HEK293T (cell line): ENCODE measurements around the gene LGR5.

ENCODE experiments used
- CTCF ChIA-PET: fragments of 350-600 bp; formaldehyde crosslinking; extraction: SDS; loops from one replicate; lab custom pipeline; 2021; ENCODE audit warnings: antibody characterized with exemption, inconsistent platforms; lab: Yijun Ruan, JAX
- POLR2A ChIA-PET: fragments of 350-600 bp; formaldehyde crosslinking; extraction: SDS; loops from one replicate; lab custom pipeline; 2020; ENCODE audit warnings: antibody characterized with exemption, inconsistent platforms; lab: Yijun Ruan, JAX
- DNase-seq: peaks from one replicate; pipeline ENCODE4 v3.0.0; 2012; ENCODE audit warnings: mixed read lengths; ENCODE audit errors: extremely low spot score
- ARNT ChIP-seq: fragments of 450-650 bp; IDR thresholded peaks from 2 replicates; pipeline ENCODE4 v1.6.1; 2017; ENCODE audit warnings: mild to moderate bottlenecking
- BHLHE40 ChIP-seq: fragments of 450-650 bp; IDR thresholded peaks from 2 replicates; pipeline ENCODE4 v1.6.1; 2016; ENCODE audit warnings: mild to moderate bottlenecking, moderate library complexity, borderline replicate concordance
- CTBP1 ChIP-seq: fragments of 450-650 bp; IDR thresholded peaks from 2 replicates; pipeline ENCODE4 v1.6.1; 2016; ENCODE audit warnings: borderline replicate concordance
- ELF4 ChIP-seq: fragments of 450-650 bp; IDR thresholded peaks from 2 replicates; pipeline ENCODE4 v1.6.1; 2017; ENCODE audit warnings: antibody characterized with exemption
- FOXA1 ChIP-seq: fragments of 450-650 bp; IDR thresholded peaks from 2 replicates; pipeline ENCODE4 v1.6.1; 2016; ENCODE audit warnings: mild to moderate bottlenecking
- FOXK2 ChIP-seq: fragments of 450-650 bp; IDR thresholded peaks from 2 replicates; pipeline ENCODE4 v1.6.1; 2016; ENCODE audit warnings: mild to moderate bottlenecking
- FOXM1 ChIP-seq: fragments of 450-650 bp; IDR thresholded peaks from 2 replicates; pipeline ENCODE4 v1.6.1; 2017; ENCODE audit warnings: mild to moderate bottlenecking, borderline replicate concordance
- HDGF ChIP-seq: fragments of 450-650 bp; IDR thresholded peaks from 2 replicates; pipeline ENCODE4 v1.6.1; 2017; ENCODE audit warnings: antibody characterized with exemption, borderline replicate concordance
- L3MBTL2 ChIP-seq: fragments of 450-650 bp; conservative IDR thresholded peaks from 2 replicates; pipeline ENCODE4 v1.6.1; 2016; ENCODE audit warnings: mild to moderate bottlenecking
- LEF1 ChIP-seq: fragments of 450-650 bp; IDR thresholded peaks from 2 replicates; pipeline ENCODE4 v1.6.1; 2017; ENCODE audit warnings: mild to moderate bottlenecking, borderline replicate concordance
- NFRKB ChIP-seq: fragments of 450-650 bp; IDR thresholded peaks from 2 replicates; pipeline ENCODE4 v1.6.1; 2016; ENCODE audit warnings: mild to moderate bottlenecking, moderate library complexity
- SP1 ChIP-seq: fragments of 450-650 bp; IDR thresholded peaks from 2 replicates; pipeline ENCODE4 v1.6.1; 2017
- SUZ12 ChIP-seq: fragments of 450-650 bp; IDR thresholded peaks from 2 replicates; pipeline ENCODE4 v1.6.1; 2016; ENCODE audit warnings: mild to moderate bottlenecking
- TARDBP ChIP-seq: fragments of 450-650 bp; IDR thresholded peaks from 2 replicates; pipeline ENCODE4 v1.6.1; 2016
- ZNF384 ChIP-seq: fragments of 450-650 bp; IDR thresholded peaks from 2 replicates; pipeline ENCODE4 v1.6.1; 2016
- TF ChIP-seq, protein P1 (sequence below): fragments of 450-650 bp; IDR thresholded peaks from 2 replicates; pipeline ENCODE4 v1.6.1; 2016

LGR5 gene

DNA sequence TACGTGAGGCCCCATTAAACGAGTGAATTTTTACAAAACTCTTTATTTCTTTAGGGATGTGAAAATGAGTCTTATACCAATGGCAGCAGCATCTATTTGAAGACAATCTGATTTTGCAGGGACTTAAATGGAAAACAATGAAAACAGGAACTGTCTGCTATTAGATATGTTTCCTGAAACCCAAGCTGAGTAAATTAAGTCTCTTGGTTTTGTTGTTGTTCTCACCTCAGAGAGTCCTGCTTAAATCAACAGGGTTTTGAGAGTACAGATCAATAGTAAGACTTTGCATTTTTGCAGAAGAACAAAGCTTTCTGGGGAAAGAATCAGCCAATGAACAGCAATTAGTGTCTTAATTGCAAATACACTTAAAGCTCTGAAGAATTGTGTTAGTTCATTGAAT, 39.1 kb upstream of the LGR5 start:
- ChIA-PET POLR2A (no interaction called here), CTCF (interaction anchor here (2.7 kb wide), 1 partner anchor 8 kb away, joined by 9 read pairs; no protein-coding TSS in a partner anchor)

GRCh38 chr12:71405884-71406283, 33.7 kb upstream of the LGR5 start:
- DNase-seq: no peak
- CTCF ChIA-PET: no interaction called here
- no peak for TF ChIP-seq SP1
- no peak for TF ChIP-seq HDGF
- no peak for TF ChIP-seq FOXA1
- TF ChIP-seq FOXK2: no peak
- TF ChIP-seq CTBP1: no peak
- TF ChIP-seq TARDBP: no peak
- no peak for TF ChIP-seq L3MBTL2
- no peak for TF ChIP-seq BHLHE40
- TF ChIP-seq ZNF384: no peak
- TF ChIP-seq NFRKB: no peak
- POLR2A ChIA-PET: no interaction called here

More for the DNA sequence above, 39.1 kb upstream of the LGR5 start:
- TF ChIP-seq ZNF384: no peak
- no peak for TF ChIP-seq LEF1
- no peak for TF ChIP-seq ARNT
- TF ChIP-seq HDGF: no peak
- TF ChIP-seq TARDBP: no peak
- no peak for TF ChIP-seq CTBP1
- no peak for TF ChIP-seq L3MBTL2
- no peak for TF ChIP-seq SUZ12
- TF ChIP-seq NFRKB: no peak
- no peak for DNase-seq

GRCh38 chr12:71407732-71408131, 31.9 kb upstream of the LGR5 start:
- DNase-seq: no peak
- no peak for TF ChIP-seq BHLHE40
- POLR2A ChIA-PET: no interaction called here
- CTCF ChIA-PET: no interaction called here

DNA sequence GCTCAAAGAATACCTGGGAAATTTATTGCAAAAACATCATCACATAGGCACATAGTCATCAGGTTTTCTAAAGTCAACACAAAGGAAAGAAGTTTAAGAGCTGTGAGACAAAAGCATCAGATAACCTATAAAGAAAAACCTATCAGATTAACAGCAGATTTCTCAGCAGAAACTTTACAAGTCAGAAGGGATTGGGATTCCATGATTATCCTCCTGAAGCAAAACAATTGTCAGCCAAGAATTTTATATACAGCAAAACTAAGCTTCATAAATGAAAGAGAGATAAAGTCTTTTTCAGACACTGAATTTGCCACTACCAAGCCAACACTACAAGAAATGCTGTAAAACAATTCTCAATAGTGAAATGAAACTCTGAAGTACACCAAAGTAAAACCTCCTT, 28.8 kb upstream of the LGR5 start:
- TF ChIP-seq NFRKB (no peak), ELF4 (no peak), BHLHE40 (no peak), SP1 (no peak), ARNT (no peak), L3MBTL2 (no peak), SUZ12 (no peak), FOXK2 (no peak), CTBP1 (no peak)
- TF ChIP-seq, protein P1, sequence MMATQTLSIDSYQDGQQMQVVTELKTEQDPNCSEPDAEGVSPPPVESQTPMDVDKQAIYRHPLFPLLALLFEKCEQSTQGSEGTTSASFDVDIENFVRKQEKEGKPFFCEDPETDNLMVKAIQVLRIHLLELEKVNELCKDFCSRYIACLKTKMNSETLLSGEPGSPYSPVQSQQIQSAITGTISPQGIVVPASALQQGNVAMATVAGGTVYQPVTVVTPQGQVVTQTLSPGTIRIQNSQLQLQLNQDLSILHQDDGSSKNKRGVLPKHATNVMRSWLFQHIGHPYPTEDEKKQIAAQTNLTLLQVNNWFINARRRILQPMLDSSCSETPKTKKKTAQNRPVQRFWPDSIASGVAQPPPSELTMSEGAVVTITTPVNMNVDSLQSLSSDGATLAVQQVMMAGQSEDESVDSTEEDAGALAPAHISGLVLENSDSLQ: no peak
- no peak for DNase-seq
- POLR2A ChIA-PET: no interaction called here
- CTCF ChIA-PET: interaction anchor here (0.6 kb wide), 1 partner anchor 520 kb away, joined by 3 read pairs; no protein-coding TSS in a partner anchor

DNA sequence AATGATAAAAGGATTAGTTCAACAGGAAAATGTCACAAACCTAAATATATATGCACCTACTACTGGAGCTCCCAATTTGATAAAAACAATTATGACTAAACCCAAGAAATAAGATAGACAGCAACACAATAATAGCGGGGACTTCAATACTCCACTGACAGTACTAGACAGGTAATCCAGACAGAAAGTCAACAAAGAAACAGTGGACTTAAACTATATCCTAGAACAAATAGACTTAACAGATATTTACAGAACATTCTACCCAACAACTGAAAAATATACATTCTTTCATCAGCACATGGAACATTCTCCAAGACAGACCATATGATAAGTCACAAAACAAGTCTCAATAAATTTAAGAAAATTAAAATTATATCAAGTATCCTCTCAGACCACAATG, 28.0 kb upstream of the LGR5 start:
- CTCF ChIA-PET: no interaction called here
- POLR2A ChIA-PET: no interaction called here

GRCh38 chr12:71415336-71416231, 24.0 kb upstream of the LGR5 start:
- DNase-seq: peak; percentile 58
- TF ChIP-seq BHLHE40 (no peak), HDGF (no peak), FOXA1 (no peak)
- ChIA-PET CTCF (interaction anchor here (0.6 to 2.8 kb wide), 5 partner anchors 9 to 331 kb away, joined by 3 to 13 read pairs (median 7); no protein-coding TSS in a partner anchor), POLR2A (no interaction called here)

More for the DNA sequence above, 28.0 kb upstream of the LGR5 start:
- TF ChIP-seq ELF4 (no peak), LEF1 (no peak), CTBP1 (no peak), SUZ12 (no peak), BHLHE40 (no peak)
- no peak for DNase-seq

DNA sequence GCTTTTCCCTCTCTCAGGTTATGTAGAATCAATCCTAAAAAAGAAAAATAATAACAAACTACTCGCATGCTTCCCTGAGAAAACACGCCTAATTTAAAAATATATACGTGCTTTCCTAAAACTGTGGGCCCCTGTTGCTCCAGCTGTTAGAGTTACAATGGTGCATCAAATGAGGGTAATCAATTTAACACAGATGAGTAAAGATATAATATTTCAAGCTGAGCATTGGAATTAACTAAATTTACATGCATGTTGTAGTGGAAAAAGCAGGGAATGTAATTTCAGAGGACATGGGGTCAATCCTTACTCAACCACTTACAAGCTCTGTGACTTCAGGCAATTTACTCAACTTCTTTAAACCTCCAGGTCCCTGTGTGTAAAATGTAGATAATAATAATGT, 22.4 kb upstream of the LGR5 start:
- no peak for DNase-seq
- no peak for TF ChIP-seq NFRKB
- TF ChIP-seq FOXM1: no peak
- no peak for TF ChIP-seq HDGF
- no peak for TF ChIP-seq ARNT
- TF ChIP-seq, protein P1: no peak
- TF ChIP-seq BHLHE40: no peak
- no peak for TF ChIP-seq SP1
- TF ChIP-seq TARDBP: no peak
- TF ChIP-seq L3MBTL2: no peak
- no peak for TF ChIP-seq ZNF384
- no peak for TF ChIP-seq FOXK2
- no peak for TF ChIP-seq CTBP1
- TF ChIP-seq LEF1: no peak
- no peak for TF ChIP-seq SUZ12
- no peak for TF ChIP-seq ELF4
- no peak for TF ChIP-seq FOXA1
- CTCF ChIA-PET: interaction anchor here (0.6 to 2.8 kb wide), 2 partner anchors 89 to 134 kb away, joined by 5 to 10 read pairs; no protein-coding TSS in a partner anchor
- POLR2A ChIA-PET: no interaction called here
